A673 (cell line): ENCODE results near the gene OR4D9. TPM values are rescaled to one million over a fixed set of nuclear protein-coding genes. Genes with fewer than 3 reads are reported as not detected.

Source experiments
- BruUV-seq: library from RNA; stranded (reverse); fragments of 400-500 nt; replicated peaks from 2 replicates; lab custom pipeline; 2021; lab: Mats Ljungman, UMichigan
- CTCF ChIA-PET: fragments of 300-600 bp; sonication (Branson Sonifier 250); formaldehyde crosslinking; loops from one replicate; lab custom pipeline; 2022; ENCODE audit warnings: antibody characterized with exemption; lab: Charles Lee
- POLR2A ChIA-PET: fragments of 300-600 bp; sonication (Branson Sonifier 250); formaldehyde crosslinking; loops from one replicate; lab custom pipeline; 2022; ENCODE audit warnings: antibody characterized with exemption; ENCODE audit not compliant: low non-redundant PET; lab: Charles Lee
- DNase-seq: peaks from one replicate; pipeline ENCODE4 v3.0.0-alpha.2; 2015; ENCODE audit warnings: low spot score
- H3K27ac ChIP-seq: fragments of 200-600 bp; sonication (generic); 2 replicates; pipeline ENCODE4 v1.5.1; 2016; ENCODE audit warnings: mixed run types, low read depth, mild to moderate bottlenecking, mixed read lengths, antibody characterized with exemption, low read length; ENCODE audit not compliant: poor library complexity, severe bottlenecking
- H3K27me3 ChIP-seq: fragments of 200-600 bp; sonication (generic); replicated peaks from 2 replicates; pipeline ENCODE4 v1.6.1; 2017; ENCODE audit warnings: mixed run types, low read depth, mild to moderate bottlenecking, mixed read lengths, antibody characterized with exemption, low read length; ENCODE audit not compliant: insufficient read depth, poor library complexity
- H3K36me3 ChIP-seq: fragments of 200-600 bp; sonication (generic); 2 replicates; pipeline ENCODE4 v1.6.1; 2016; ENCODE audit warnings: mixed run types, mild to moderate bottlenecking, mixed read lengths, antibody characterized with exemption, low read length; ENCODE audit not compliant: insufficient read depth, poor library complexity, severe bottlenecking
- H3K4me1 ChIP-seq: fragments of 200-600 bp; sonication (generic); 2 replicates; pipeline ENCODE4 v1.6.1; 2017; ENCODE audit warnings: mixed run types, mild to moderate bottlenecking, mixed read lengths, antibody characterized with exemption, low read length; ENCODE audit not compliant: insufficient read depth, poor library complexity, severe bottlenecking
- H3K4me3 ChIP-seq: fragments of 200-600 bp; sonication (generic); 2 replicates; pipeline ENCODE4 v1.5.1; 2016; ENCODE audit warnings: low read depth, mixed run types, mild to moderate bottlenecking, mixed read lengths, low read length; ENCODE audit not compliant: poor library complexity, severe bottlenecking
- H3K9me3 ChIP-seq: fragments of 200-600 bp; sonication (generic); 2 replicates; pipeline ENCODE4 v1.6.1; 2016; ENCODE audit warnings: mixed run types, low read depth, mild to moderate bottlenecking, mixed read lengths, antibody characterized with exemption, low read length; ENCODE audit not compliant: poor library complexity, severe bottlenecking
- EZH2 ChIP-seq: fragments of 200-600 bp; sonication (generic); IDR thresholded peaks from 2 replicates; pipeline ENCODE4 v1.6.1; 2017; ENCODE audit warnings: borderline replicate concordance, low read depth, mild to moderate bottlenecking, mixed read lengths, antibody characterized with exemption, low read length; ENCODE audit not compliant: poor library complexity, severe bottlenecking
- intact Hi-C: fragments of 100-400 bp; cut with micrococcal nuclease; formaldehyde crosslinking; loops from one replicate; pipeline ENCODE4 v1.10.0; 2022; ENCODE audit not compliant: unreplicated experiment
- total RNA-seq: library from RNA; stranded (reverse); gene quantifications from 2 replicates; pipeline ENCODE4 v1.2.3, GENCODE V29; 2021
- TF ChIP-seq, protein P1 (sequence below): fragments of 300-800, 200-600 bp; sonication (generic); conservative IDR thresholded peaks from 2 replicates; pipeline ENCODE4 v1.5.1; 2017; ENCODE audit warnings: low read depth, mild to moderate bottlenecking, antibody characterized with exemption, low read length, moderate library complexity, mixed read lengths

The OR4D9 gene
- total RNA-seq, 1 experiment from 2014 or later: not detected

DNA sequence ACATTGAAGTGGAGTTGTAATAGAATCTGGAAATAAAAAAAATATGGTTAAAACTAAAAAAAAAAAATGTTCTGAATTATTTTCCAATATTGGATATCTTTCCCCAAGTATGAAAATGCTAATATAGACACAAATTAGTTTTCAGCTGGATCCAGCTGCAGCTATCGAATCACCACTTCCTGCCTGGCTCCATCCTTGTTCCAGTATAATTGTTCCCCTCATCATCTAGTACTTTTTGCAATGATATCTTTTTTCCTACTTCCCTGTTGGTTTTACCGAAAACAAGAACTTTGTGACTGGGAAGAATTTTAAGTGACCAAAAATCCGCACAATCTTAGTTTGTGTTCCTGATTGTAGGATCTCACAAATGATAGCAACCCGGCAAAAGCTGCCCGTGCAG lies 9.4 kb downstream of the OR4D9 start:
- H3K36me3 ChIP-seq: no peaks in the 10 kb centered on the region
- ChIA-PET CTCF (no interaction called here), POLR2A (no interaction called here)
- no TSS peak for BruUV-seq
- H3K4me3 ChIP-seq: no peak overlapping the region
- H3K4me1 ChIP-seq: no peaks in the 10 kb centered on the region
- no peak for DNase-seq
- TF ChIP-seq, protein P1, sequence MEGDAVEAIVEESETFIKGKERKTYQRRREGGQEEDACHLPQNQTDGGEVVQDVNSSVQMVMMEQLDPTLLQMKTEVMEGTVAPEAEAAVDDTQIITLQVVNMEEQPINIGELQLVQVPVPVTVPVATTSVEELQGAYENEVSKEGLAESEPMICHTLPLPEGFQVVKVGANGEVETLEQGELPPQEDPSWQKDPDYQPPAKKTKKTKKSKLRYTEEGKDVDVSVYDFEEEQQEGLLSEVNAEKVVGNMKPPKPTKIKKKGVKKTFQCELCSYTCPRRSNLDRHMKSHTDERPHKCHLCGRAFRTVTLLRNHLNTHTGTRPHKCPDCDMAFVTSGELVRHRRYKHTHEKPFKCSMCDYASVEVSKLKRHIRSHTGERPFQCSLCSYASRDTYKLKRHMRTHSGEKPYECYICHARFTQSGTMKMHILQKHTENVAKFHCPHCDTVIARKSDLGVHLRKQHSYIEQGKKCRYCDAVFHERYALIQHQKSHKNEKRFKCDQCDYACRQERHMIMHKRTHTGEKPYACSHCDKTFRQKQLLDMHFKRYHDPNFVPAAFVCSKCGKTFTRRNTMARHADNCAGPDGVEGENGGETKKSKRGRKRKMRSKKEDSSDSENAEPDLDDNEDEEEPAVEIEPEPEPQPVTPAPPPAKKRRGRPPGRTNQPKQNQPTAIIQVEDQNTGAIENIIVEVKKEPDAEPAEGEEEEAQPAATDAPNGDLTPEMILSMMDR: no peak
- no peak for TF ChIP-seq EZH2
- intact Hi-C loops: no loop called here
- H3K27ac ChIP-seq: no peak overlapping the region
- no peaks in the 10 kb centered on the region for H3K9me3 ChIP-seq
- no peaks in the 10 kb centered on the region for H3K27me3 ChIP-seq

DNA sequence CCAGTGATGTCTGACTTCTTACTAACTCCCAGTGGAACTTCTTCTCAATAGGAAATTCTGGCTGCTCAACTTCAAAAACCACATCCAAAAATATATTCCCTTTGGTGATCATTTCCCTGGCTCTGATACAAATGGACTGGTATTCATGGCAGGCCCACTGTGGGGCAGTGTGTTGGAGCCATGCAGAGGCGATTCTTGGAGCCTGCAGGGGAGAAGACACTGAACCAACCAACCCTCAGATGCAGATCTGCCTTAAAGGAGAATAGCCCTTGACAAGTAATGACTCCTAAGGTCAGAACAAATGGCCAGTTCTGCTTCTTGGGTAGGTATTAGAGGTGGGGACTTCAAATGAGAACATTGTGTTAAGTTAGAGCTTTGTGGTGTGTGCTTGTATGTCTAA lies 12.2 kb downstream of the OR4D9 start:
- POLR2A ChIA-PET: no interaction called here
- intact Hi-C loops: no loop called here
- CTCF ChIA-PET: interaction anchor here (0.7 kb wide), 1 partner anchor 19 kb away, joined by 11 read pairs; no protein-coding TSS in a partner anchor

DNA sequence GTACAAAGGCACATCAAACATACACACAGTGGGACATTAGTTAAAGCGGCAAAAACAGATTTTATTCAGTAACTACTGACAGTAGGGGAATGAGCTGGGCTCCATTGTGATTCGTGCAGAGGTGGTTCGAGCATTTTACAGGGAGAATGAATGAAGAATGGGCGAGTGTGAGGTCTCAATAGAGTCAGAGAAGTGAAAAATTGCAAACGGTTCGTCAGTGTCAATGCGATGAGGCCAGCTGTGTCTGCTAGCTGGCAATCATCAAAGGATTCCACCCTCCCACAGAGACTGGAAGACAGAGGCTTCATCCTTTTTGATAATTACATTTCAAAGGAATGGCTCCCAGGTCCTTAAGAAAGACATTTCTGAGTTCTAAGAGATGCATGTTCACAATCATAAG lies 17.4 kb downstream of the OR4D9 start:
- H3K36me3 ChIP-seq: no peaks in the 10 kb centered on the region
- ChIA-PET CTCF (interaction anchor here (0.7 kb wide), 1 partner anchor 9 kb away, joined by 3 read pairs; no protein-coding TSS in a partner anchor), POLR2A (no interaction called here)
- no peak overlapping the region for H3K27ac ChIP-seq
- no peak for DNase-seq
- TF ChIP-seq, protein P1: no peak
- TF ChIP-seq EZH2: no peak
- BruUV-seq: no TSS peak
- H3K4me1 ChIP-seq: no peaks in the 10 kb centered on the region
- intact Hi-C loops: no loop called here
- H3K9me3 ChIP-seq: no peaks in the 10 kb centered on the region
- no peak overlapping the region for H3K4me3 ChIP-seq
- no peaks in the 10 kb centered on the region for H3K27me3 ChIP-seq

More for the DNA sequence above, 12.2 kb downstream of the OR4D9 start:
- no peak overlapping the region for H3K4me3 ChIP-seq
- no peak for DNase-seq
- no peaks in the 10 kb centered on the region for H3K9me3 ChIP-seq
- no peaks in the 10 kb centered on the region for H3K36me3 ChIP-seq
- H3K4me1 ChIP-seq: no peaks in the 10 kb centered on the region
- TF ChIP-seq EZH2: no peak
- TF ChIP-seq, protein P1: peak; percentile 26; the same call in 1 of the 2 replicates
- H3K27me3 ChIP-seq: no peaks in the 10 kb centered on the region
- no peak overlapping the region for H3K27ac ChIP-seq
- no TSS peak for BruUV-seq
